Astrocyte of the cerebellum (primary cell): Measurements from ENCODE around the gene ZFX.

Experiments used
- DNase-seq: peaks from one replicate; pipeline ENCODE4 v3.0.0-alpha.2; 2011; ENCODE audit warnings: low read depth
- H3K4me3 ChIP-seq: 2 replicates; pipeline ENCODE4 v1.5.1; 2011; ENCODE audit warnings: mild to moderate bottlenecking, low read depth, low read length, moderate library complexity
- CTCF ChIP-seq: IDR thresholded peaks from 2 replicates; pipeline ENCODE4 v1.5.1; 2012; ENCODE audit warnings: low read length, low read depth, moderate library complexity, mild to moderate bottlenecking; ENCODE audit errors: missing control alignments
- in situ Hi-C: cut with HindIII; loops from 2 replicates; pipeline ENCODE4 v1.10.0; 2017; ENCODE audit warnings: low sequenced_read_pairs

Gene ZFX

GRCh38 chrX:24214568-24214967, 65.0 kb downstream of the ZFX start:
- in situ Hi-C loops: no loop called here
- no peak for DNase-seq
- H3K4me3 ChIP-seq: no peak overlapping the region
- no peak for TF ChIP-seq CTCF

- in situ Hi-C loops: no loop called here
- TF ChIP-seq CTCF: no peak
- H3K4me3 ChIP-seq: no peak overlapping the region
- DNase-seq: no peak
Observed at GRCh38 chrX:24215272-24215671, 65.7 kb downstream of the ZFX start.

- H3K4me3 ChIP-seq: no peak overlapping the region
- in situ Hi-C loops: no loop called here
- TF ChIP-seq CTCF: no peak
- no peak for DNase-seq
Observed at GRCh38 chrX:24216037-24216436, 66.5 kb downstream of the ZFX start.

GRCh38 chrX:24216827-24217226, 67.3 kb downstream of the ZFX start:
- no peak for DNase-seq
- in situ Hi-C loops: no loop called here
- no peak for TF ChIP-seq CTCF
- H3K4me3 ChIP-seq: no peak overlapping the region

GRCh38 chrX:24219320-24219719, 69.8 kb downstream of the ZFX start:
- DNase-seq: no peak
- no peak overlapping the region for H3K4me3 ChIP-seq
- no peak for TF ChIP-seq CTCF
- in situ Hi-C loops: no loop called here

- no peak for DNase-seq
- in situ Hi-C loops: no loop called here
- no peak for TF ChIP-seq CTCF
- H3K4me3 ChIP-seq: no peak overlapping the region
Observed at GRCh38 chrX:24221872-24222271, 72.3 kb downstream of the ZFX start.

- DNase-seq: no peak
- in situ Hi-C loops: no loop called here
- no peak for TF ChIP-seq CTCF
- no peak overlapping the region for H3K4me3 ChIP-seq
Observed at GRCh38 chrX:24225265-24225664, 75.7 kb downstream of the ZFX start.
